H9 (cell line): Measurements from ENCODE around the gene ITPK1. TPM values are rescaled to one million over a fixed set of nuclear protein-coding genes. Genes with fewer than 3 reads are reported as not detected.

Experiments
- DNase-seq: peaks from one replicate; pipeline ENCODE4 v3.0.0-alpha.2; 2017
- H2AFZ ChIP-seq: one replicate; pipeline ENCODE4 v1.6.1; 2013; ENCODE audit warnings: mild to moderate bottlenecking, low read length, control low read depth, moderate library complexity
- H2AK5ac ChIP-seq: 2 replicates; pipeline ENCODE4 v1.6.1; 2013; ENCODE audit warnings: low read length, control low read depth, mixed read lengths; ENCODE audit not compliant: insufficient read length
- H2BK120ac ChIP-seq: one replicate; pipeline ENCODE4 v1.6.1; 2013; ENCODE audit warnings: low read depth, mild to moderate bottlenecking, low read length, control low read depth, inconsistent platforms; ENCODE audit not compliant: poor library complexity, severe bottlenecking
- H2BK12ac ChIP-seq: 2 replicates; pipeline ENCODE4 v1.6.1; 2013; ENCODE audit warnings: low read length, control low read depth, mixed read lengths, low read depth; ENCODE audit not compliant: insufficient read length
- H2BK15ac ChIP-seq: 2 replicates; pipeline ENCODE4 v1.6.1; 2013; ENCODE audit warnings: low read depth, low read length, control low read depth
- H2BK20ac ChIP-seq: one replicate; pipeline ENCODE4 v1.6.1; 2013; ENCODE audit warnings: low read depth, mild to moderate bottlenecking, low read length, control low read depth, inconsistent platforms; ENCODE audit not compliant: poor library complexity, severe bottlenecking
- H2BK5ac ChIP-seq: 2 replicates; pipeline ENCODE4 v1.6.1; 2013; ENCODE audit warnings: low read length, control low read depth, mixed read lengths; ENCODE audit not compliant: insufficient read length
- H3K14ac ChIP-seq: 2 replicates; pipeline ENCODE4 v1.6.1; 2013; ENCODE audit warnings: low read length, control low read depth; ENCODE audit not compliant: insufficient read depth
- H3K18ac ChIP-seq: 2 replicates; pipeline ENCODE4 v1.6.1; 2013; ENCODE audit warnings: low read depth, mild to moderate bottlenecking, mixed read lengths, low read length, control low read depth; ENCODE audit not compliant: insufficient read length
- H3K23ac ChIP-seq: 2 replicates; pipeline ENCODE4 v1.6.1; 2013; ENCODE audit warnings: low read length, control low read depth, mixed read lengths, low read depth; ENCODE audit not compliant: insufficient read length
- H3K23me2 ChIP-seq: 2 replicates; pipeline ENCODE4 v1.6.1; 2013; ENCODE audit warnings: low read depth, mild to moderate bottlenecking, mixed read lengths, low read length, control low read depth; ENCODE audit not compliant: insufficient read length, poor library complexity, severe bottlenecking
- H3K27ac ChIP-seq: 2 replicates; pipeline ENCODE4 v1.5.1; 2013; ENCODE audit warnings: low read length, control low read depth, mixed read lengths, low read depth; ENCODE audit not compliant: insufficient read length
- H3K27me3 ChIP-seq: 2 replicates; pipeline ENCODE4 v1.6.1; 2013; ENCODE audit warnings: low read length, control low read depth, inconsistent platforms; ENCODE audit not compliant: insufficient read depth
- H3K4ac ChIP-seq: 2 replicates; pipeline ENCODE4 v1.6.1; 2013; ENCODE audit warnings: low read depth, mild to moderate bottlenecking, control low read depth, inconsistent platforms, low read length, moderate library complexity
- H3K4me1 ChIP-seq: 2 replicates; pipeline ENCODE4 v1.6.1; 2013; ENCODE audit warnings: low read length, control low read depth, inconsistent platforms; ENCODE audit not compliant: insufficient read depth
- H3K4me2 ChIP-seq: 2 replicates; pipeline ENCODE4 v1.6.1; 2013; ENCODE audit warnings: low read length, control low read depth, mixed read lengths; ENCODE audit not compliant: insufficient read length, insufficient read depth
- H3K56ac ChIP-seq: 2 replicates; pipeline ENCODE4 v1.6.1; 2013; ENCODE audit warnings: low read depth, mild to moderate bottlenecking, mixed read lengths, low read length, control low read depth; ENCODE audit not compliant: insufficient read length
- H3K79me1 ChIP-seq: 2 replicates; pipeline ENCODE4 v1.6.1; 2013; ENCODE audit warnings: low read depth, mild to moderate bottlenecking, moderate library complexity, low read length, control low read depth, inconsistent platforms; ENCODE audit not compliant: insufficient read depth, poor library complexity, severe bottlenecking
- H3K79me2 ChIP-seq: 2 replicates; pipeline ENCODE4 v1.6.1; 2013; ENCODE audit warnings: low read length, control low read depth, inconsistent platforms; ENCODE audit not compliant: insufficient read depth
- H3K9ac ChIP-seq: 2 replicates; pipeline ENCODE4 v1.6.1; 2013; ENCODE audit warnings: low read length, control low read depth, mixed read lengths; ENCODE audit not compliant: insufficient read length; ENCODE audit errors: extremely low read depth
- H3K9me3 ChIP-seq: one replicate; pipeline ENCODE4 v1.6.1; 2013; ENCODE audit warnings: low read depth, low read length, inconsistent platforms; ENCODE audit not compliant: control insufficient read depth
- H3T11ph ChIP-seq: one replicate; pipeline ENCODE4 v1.6.1; 2013; ENCODE audit warnings: mild to moderate bottlenecking, low read length, control low read depth, inconsistent platforms
- H4K20me1 ChIP-seq: one replicate; pipeline ENCODE4 v1.6.1; 2013; ENCODE audit not compliant: control insufficient read depth, insufficient read length, insufficient read depth
- H4K5ac ChIP-seq: 2 replicates; pipeline ENCODE4 v1.6.1; 2013; ENCODE audit warnings: low read depth, mild to moderate bottlenecking, mixed read lengths, low read length, control low read depth; ENCODE audit not compliant: insufficient read length
- H4K8ac ChIP-seq: replicated peaks from 2 replicates; pipeline ENCODE4 v1.6.1; 2013; ENCODE audit warnings: low read length, control low read depth, mixed read lengths, low read depth; ENCODE audit not compliant: insufficient read length
- H4K91ac ChIP-seq: 2 replicates; pipeline ENCODE4 v1.6.1; 2013; ENCODE audit warnings: low read depth, mild to moderate bottlenecking, moderate library complexity, mixed read lengths, low read length, control low read depth; ENCODE audit not compliant: insufficient read length
- H3K27ac Mint-ChIP-seq, 3 experiments: 2 replicates in 2 of 3; 3 replicates in 1 of 3; pipeline ENCODE4 v1.8.0; 2020 to 2021; ENCODE audit warnings: mixed read lengths in 3 of 3, mild to moderate bottlenecking in 1 of 3, moderate library complexity in 1 of 3
- H3K27me3 Mint-ChIP-seq: 2 replicates; pipeline ENCODE4 v1.8.0; 2021; ENCODE audit warnings: low read depth, mild to moderate bottlenecking, moderate library complexity, mixed read lengths
- H3K36me3 Mint-ChIP-seq, 3 experiments: 2 replicates in 2 of 3; 3 replicates in 1 of 3; pipeline ENCODE4 v1.8.0; 2020 to 2021; ENCODE audit warnings: low read depth in 3 of 3, mixed read lengths in 3 of 3; ENCODE audit not compliant: insufficient read depth in 1 of 3
- H3K4me1 Mint-ChIP-seq, 2 experiments: 2 replicates each; pipeline ENCODE4 v1.8.0; 2020; ENCODE audit warnings: mixed read lengths in 2 of 2
- H3K4me3 Mint-ChIP-seq, 2 experiments: 2 replicates in 1 of 2; 3 replicates in 1 of 2; pipeline ENCODE4 v1.8.0; 2020 to 2021; ENCODE audit warnings: mild to moderate bottlenecking in 2 of 2, mixed read lengths in 2 of 2, moderate library complexity in 1 of 2
- H3K9me3 Mint-ChIP-seq, 2 experiments: 2 replicates in 1 of 2; 3 replicates in 1 of 2; pipeline ENCODE4 v1.8.0; 2020; ENCODE audit warnings: mild to moderate bottlenecking in 2 of 2, mixed read lengths in 2 of 2, moderate library complexity in 1 of 2
- WGBS: extraction: QIAGEN DNeasy Blood & Tissue Kit; methylation state at CpG from one replicate; pipeline ENCODE4 v1.1.7; 2013; ENCODE audit warnings: missing lambda C conversion rate, low lambda C conversion rate, mixed read lengths; ENCODE audit not compliant: insufficient read length; ENCODE audit errors: extremely low coverage; 5-methylcytosine and 5-hydroxymethylcytosine counted together
- total RNA-seq: library from RNA; stranded (reverse); gene quantifications from 2 replicates; pipeline ENCODE4 v1.2.1, GENCODE V29; 2021
- TF ChIP-seq, protein P1 (sequence below): fragments of 200-600 bp; sonication (generic); conservative IDR thresholded peaks from 3 replicates; pipeline ENCODE4 v1.8.0; 2021; ENCODE audit warnings: antibody characterized with exemption, mild to moderate bottlenecking

ITPK1 gene
- total RNA-seq, 1 experiment from 2014 or later: 92.7 TPM

GRCh38 chr14:92959761-92960680 lies 155.7 kb downstream of the ITPK1 start:
- Histone ChIP-seq H3K27me3 (no peaks in the 10 kb centered on the region), H3K9me3 (no peaks in the 10 kb centered on the region), H4K20me1 (no peaks in the 10 kb centered on the region), H3K23me2 (no peaks in the 10 kb centered on the region), H2BK5ac (no peak overlapping the region), H3K23ac (no peak overlapping the region), H3K4ac (no peak overlapping the region), H3T11ph (no peak overlapping the region), H2AFZ (no peak overlapping the region), H4K5ac (no peak overlapping the region), H4K91ac (no peak overlapping the region), H3K27ac (no peak overlapping the region), H3K18ac (no peak overlapping the region), H2BK15ac (no peak overlapping the region), H2BK20ac (no peak overlapping the region), H3K79me1 (no peaks in the 10 kb centered on the region), H2BK12ac (no peak overlapping the region), H3K4me2 (no peak overlapping the region), H3K14ac (no peak overlapping the region), H2AK5ac (no peak overlapping the region), H2BK120ac (no peak overlapping the region), H3K4me1 (no peaks in the 10 kb centered on the region), H4K8ac (no peak overlapping the region), H3K9ac (no peak overlapping the region), H3K79me2 (no peaks in the 10 kb centered on the region), H3K56ac (no peak overlapping the region)
- Mint-ChIP-seq H3K4me1 (peaks cover 26 to 28% of the 10 kb centered on the region in 2 experiments), H3K36me3 (peaks cover 14 to 35% (median 27%) of the 10 kb centered on the region in 3 experiments), H3K9me3 (peaks cover 4% of the 10 kb centered on the region in 2 experiments), H3K4me3 (no peak overlapping the region), H3K27me3 (no peaks in the 10 kb centered on the region), H3K27ac (peak overlapping the region in 1 of 3 experiments; percentile 44; a peak in 2 of 7 replicates)
- no peak for DNase-seq
- TF ChIP-seq, protein P1, sequence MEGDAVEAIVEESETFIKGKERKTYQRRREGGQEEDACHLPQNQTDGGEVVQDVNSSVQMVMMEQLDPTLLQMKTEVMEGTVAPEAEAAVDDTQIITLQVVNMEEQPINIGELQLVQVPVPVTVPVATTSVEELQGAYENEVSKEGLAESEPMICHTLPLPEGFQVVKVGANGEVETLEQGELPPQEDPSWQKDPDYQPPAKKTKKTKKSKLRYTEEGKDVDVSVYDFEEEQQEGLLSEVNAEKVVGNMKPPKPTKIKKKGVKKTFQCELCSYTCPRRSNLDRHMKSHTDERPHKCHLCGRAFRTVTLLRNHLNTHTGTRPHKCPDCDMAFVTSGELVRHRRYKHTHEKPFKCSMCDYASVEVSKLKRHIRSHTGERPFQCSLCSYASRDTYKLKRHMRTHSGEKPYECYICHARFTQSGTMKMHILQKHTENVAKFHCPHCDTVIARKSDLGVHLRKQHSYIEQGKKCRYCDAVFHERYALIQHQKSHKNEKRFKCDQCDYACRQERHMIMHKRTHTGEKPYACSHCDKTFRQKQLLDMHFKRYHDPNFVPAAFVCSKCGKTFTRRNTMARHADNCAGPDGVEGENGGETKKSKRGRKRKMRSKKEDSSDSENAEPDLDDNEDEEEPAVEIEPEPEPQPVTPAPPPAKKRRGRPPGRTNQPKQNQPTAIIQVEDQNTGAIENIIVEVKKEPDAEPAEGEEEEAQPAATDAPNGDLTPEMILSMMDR: no peak
- WGBS: no CpG with 5 or more reads among the region's 30 CpGs
